ENCODE data around the gene VIPR2.
"Not testable (repeated sequence)": the region's sequence is repeated elsewhere in the genome, so short reads cannot be mapped to it uniquely, and the experiment has no call there.

VIPR2 gene

GRCh38 chr7:159020987-159021386, 123.7 kb downstream of the VIPR2 start:
- DNase-seq = no peak

- no peak for DNase-seq
These were observed 125.6 kb downstream of the VIPR2 start for GRCh38 chr7:159019111-159019510.

- DNase-seq = no peak
These were observed 126.9 kb downstream of the VIPR2 start for GRCh38 chr7:159017741-159018140.

GRCh38 chr7:159017210-159017609, 127.5 kb downstream of the VIPR2 start:
- no peak for DNase-seq

GRCh38 chr7:159016591-159016990, 128.1 kb downstream of the VIPR2 start:
- no peak for DNase-seq

GRCh38 chr7:159015454-159016410, 128.9 kb downstream of the VIPR2 start:
- no peak for DNase-seq

GRCh38 chr7:159015081-159015453, 129.6 kb downstream of the VIPR2 start:
- no peak for DNase-seq

GRCh38 chr7:159014297-159015062, 130.2 kb downstream of the VIPR2 start:
- DNase-seq = no peak

GRCh38 chr7:159013825-159014289, 130.8 kb downstream of the VIPR2 start:
- DNase-seq = no peak

- no peak for DNase-seq
These were observed 131.4 kb downstream of the VIPR2 start for GRCh38 chr7:159013181-159013690.

GRCh38 chr7:159012353-159013069, 132.2 kb downstream of the VIPR2 start:
- no peak for DNase-seq

- DNase-seq = no peak
These were observed 133.0 kb downstream of the VIPR2 start for GRCh38 chr7:159011722-159012022.

GRCh38 chr7:159010937-159011721, 133.5 kb downstream of the VIPR2 start:
- DNase-seq = no peak

- DNase-seq = no peak
These were observed 134.3 kb downstream of the VIPR2 start for GRCh38 chr7:159010411-159010810.

GRCh38 chr7:159009951-159010350, 134.7 kb downstream of the VIPR2 start:
- no peak for DNase-seq

GRCh38 chr7:159008417-159008816, 136.2 kb downstream of the VIPR2 start:
- no peak for DNase-seq

GRCh38 chr7:159007996-159008389, 136.7 kb downstream of the VIPR2 start:
- DNase-seq = no peak

GRCh38 chr7:159007364-159007995, 137.2 kb downstream of the VIPR2 start:
- no peak for DNase-seq

GRCh38 chr7:159006610-159007130, 138.0 kb downstream of the VIPR2 start:
- DNase-seq = no peak

GRCh38 chr7:159006022-159006609, 138.6 kb downstream of the VIPR2 start:
- DNase-seq = not testable (repeated sequence)

GRCh38 chr7:159005618-159006017, 139.0 kb downstream of the VIPR2 start:
- DNase-seq = no peak

Data from OCI-M1 (cell line).